ENCODE data around the gene VAV1. TPM values are rescaled to one million over a fixed set of nuclear protein-coding genes. Genes with fewer than 3 reads are reported as not detected.

VAV1 gene
- total and polyA plus RNA-seq, 10 of the 15 experiments (the other 5 are each of a cell fraction or from before 2014, with no cell fraction given), result 1.6 to 76.8 (median 40.7) TPM

GRCh38 chr19:6736169-6736916 is 36.2 kb upstream of the VAV1 start (continued):
- TF ChIP-seq GATAD2B (conservative IDR thresholded peaks at IDR 0.05; ENCODE audit: low read depth) (peak; percentile 31), YY1 (IDR thresholded peaks at IDR 0.05; ENCODE audit: low read depth, low read length) (peak; percentile 82), ATF3 (IDR thresholded peaks at IDR 0.05; ENCODE audit: borderline replicate concordance, extremely low read depth, low read depth, low read length) (no peak), E2F4 (IDR thresholded peaks at IDR 0.05; ENCODE audit: low read depth, low read length) (peak; percentile 31; the same call in 1 of the 2 replicates), BACH1 (IDR thresholded peaks at IDR 0.05; ENCODE audit: borderline replicate concordance) (0 out of 2 replicates have a peak, but pooled peaks have one; percentile 10), RAD21 (IDR thresholded peaks at IDR 0.05; ENCODE audit: insufficient read depth, low read depth, low read length) (peak; percentile 68), SREBF2 (IDR thresholded peaks at IDR 0.05; ENCODE audit: low read length) (no peak), FOXK2 (IDR thresholded peaks at IDR 0.05) (peak; percentile 25; the same call in 1 of the 2 replicates), POLR2AphosphoS5 (IDR thresholded peaks at IDR 0.05; ENCODE audit: low read length) (peak; percentile 70), RUNX3 (IDR thresholded peaks at IDR 0.05; ENCODE audit: low read length) (peak; percentile 34; the same call in 1 of the 2 replicates), MTA2 (IDR thresholded peaks at IDR 0.05; ENCODE audit: low read depth) (no peak), PBX3 (IDR thresholded peaks at IDR 0.05; ENCODE audit: insufficient replicate concordance, low read depth, low read length) (no peak), ZNF207 (IDR thresholded peaks at IDR 0.05; ENCODE audit: borderline replicate concordance) (peak; percentile 40; the same call in 1 of the 2 replicates), NBN (IDR thresholded peaks at IDR 0.05) (peak; percentile 74), JUND (IDR thresholded peaks at IDR 0.05; ENCODE audit: low read depth, low read length) (0 out of 2 replicates have a peak, but pooled peaks have one; percentile 24), WRNIP1 (IDR thresholded peaks at IDR 0.05; ENCODE audit: borderline replicate concordance, low read depth, low read length) (0 out of 2 replicates have a peak, but pooled peaks have one; percentile 56), STAT1 (conservative IDR thresholded peaks at IDR 0.05) (no peak), HDAC2 (IDR thresholded peaks at IDR 0.05) (no peak), ZNF24 (IDR thresholded peaks at IDR 0.05) (no peak), CREM (IDR thresholded peaks at IDR 0.05; ENCODE audit: low read depth) (peak; percentile 94), SMARCA5 (IDR thresholded peaks at IDR 0.05) (peak; percentile 96), SP1 (IDR thresholded peaks at IDR 0.05; ENCODE audit: low read depth, low read length) (peak; percentile 39)

Data from GM12878 (cell line).